CD4-positive, CD25-positive, alpha-beta regulatory T cell (primary cell): ENCODE results near the gene TNFRSF13B. TPM values are rescaled to one million over a fixed set of nuclear protein-coding genes. Genes with fewer than 3 reads are reported as not detected.
A peak's percentile ranks its signal among the peaks of the same experiment; 100 is the strongest.
"Not testable (repeated sequence)": the region's sequence is repeated elsewhere in the genome, so short reads cannot be mapped to it uniquely, and the experiment has no call there.

Source experiments
- ATAC-seq, 2 donors: fragments of 150-1000 bp; cut with Tn5 transposase; one replicate each; pipeline ENCODE4 v1.10.0; 2021; ENCODE audit warnings: low read depth in 2 of 2, moderate number of reproducible peaks in 2 of 2, moderate library complexity in 1 of 2
- DNase-seq, 3 donors: peaks; one replicate each; pipeline versions ENCODE4 v3.0.0 to v3.0.0-alpha.2; 2012 to 2022; ENCODE audit warnings: mixed read lengths in 1 of 3
- H3K27ac ChIP-seq: one replicate; pipeline ENCODE4 v1.7.0; 2013; ENCODE audit warnings: mild to moderate bottlenecking, low read length; ENCODE audit not compliant: insufficient read depth, poor library complexity, severe bottlenecking
- H3K27me3 ChIP-seq: one replicate; pipeline ENCODE4 v1.7.0; 2013; ENCODE audit warnings: low read length; ENCODE audit not compliant: control insufficient read depth, insufficient read depth
- H3K36me3 ChIP-seq: one replicate; pipeline ENCODE4 v1.7.0; 2013; ENCODE audit warnings: mild to moderate bottlenecking, low read length, moderate library complexity; ENCODE audit not compliant: control insufficient read depth, insufficient read depth
- H3K4me1 ChIP-seq: 2 replicates; pipeline ENCODE4 v1.7.0; 2013; ENCODE audit warnings: mild to moderate bottlenecking, low read length; ENCODE audit not compliant: insufficient read depth, control insufficient read depth, poor library complexity, severe bottlenecking
- H3K4me3 ChIP-seq: one replicate; pipeline ENCODE4 v1.7.0; 2013; ENCODE audit warnings: low read depth, mild to moderate bottlenecking, low read length, moderate library complexity
- H3K9me3 ChIP-seq, 2 experiments: 1 replicate in 1 of 2; 2 replicates in 1 of 2; pipeline ENCODE4 v1.7.0; 2013; ENCODE audit warnings: low read length in 2 of 2, mild to moderate bottlenecking in 1 of 2, moderate library complexity in 1 of 2; ENCODE audit not compliant: control insufficient read depth in 2 of 2
- H3K27ac Mint-ChIP-seq, 3 donors: one replicate each; pipeline ENCODE4 v1.8.0; 2020 to 2022; ENCODE audit warnings: mild to moderate bottlenecking in 3 of 3, mixed read lengths in 3 of 3, moderate library complexity in 2 of 3
- H3K27me3 Mint-ChIP-seq: one replicate; pipeline ENCODE4 v1.8.0; 2022; ENCODE audit warnings: mild to moderate bottlenecking, mixed read lengths
- H3K36me3 Mint-ChIP-seq: one replicate; pipeline ENCODE4 v1.8.0; 2020; ENCODE audit warnings: mixed read lengths
- H3K4me1 Mint-ChIP-seq, 4 donors: one replicate each; pipeline ENCODE4 v1.8.0; 2020 to 2022; ENCODE audit warnings: mixed read lengths in 4 of 4, mild to moderate bottlenecking in 1 of 4
- H3K4me3 Mint-ChIP-seq, 4 donors: one replicate each; pipeline ENCODE4 v1.8.0; 2020 to 2022; ENCODE audit warnings: mild to moderate bottlenecking in 4 of 4, mixed read lengths in 4 of 4, moderate library complexity in 3 of 4
- H3K9me3 Mint-ChIP-seq, 7 donors: one replicate each; pipeline ENCODE4 v1.8.0; 2020 to 2022; ENCODE audit warnings: mixed read lengths in 7 of 7, mild to moderate bottlenecking in 3 of 7, moderate library complexity in 2 of 7
- polyA plus RNA-seq, 4 donors: library from polyadenylated mRNA; unstranded; fragments of 300-500 nt; fragmentation: Illumina TruSeq; gene quantifications; one replicate each; pipeline ENCODE4 v1.2.3, GENCODE V29; 2021
- total RNA-seq: library from RNA; stranded (reverse); gene quantifications from one replicate; pipeline ENCODE4 v1.2.3, GENCODE V29; 2022

The TNFRSF13B gene
- total and polyA plus RNA-seq, 5 donors from 2014 or later, result 0.73 to 4.8 (median 3.1) TPM

DNA sequence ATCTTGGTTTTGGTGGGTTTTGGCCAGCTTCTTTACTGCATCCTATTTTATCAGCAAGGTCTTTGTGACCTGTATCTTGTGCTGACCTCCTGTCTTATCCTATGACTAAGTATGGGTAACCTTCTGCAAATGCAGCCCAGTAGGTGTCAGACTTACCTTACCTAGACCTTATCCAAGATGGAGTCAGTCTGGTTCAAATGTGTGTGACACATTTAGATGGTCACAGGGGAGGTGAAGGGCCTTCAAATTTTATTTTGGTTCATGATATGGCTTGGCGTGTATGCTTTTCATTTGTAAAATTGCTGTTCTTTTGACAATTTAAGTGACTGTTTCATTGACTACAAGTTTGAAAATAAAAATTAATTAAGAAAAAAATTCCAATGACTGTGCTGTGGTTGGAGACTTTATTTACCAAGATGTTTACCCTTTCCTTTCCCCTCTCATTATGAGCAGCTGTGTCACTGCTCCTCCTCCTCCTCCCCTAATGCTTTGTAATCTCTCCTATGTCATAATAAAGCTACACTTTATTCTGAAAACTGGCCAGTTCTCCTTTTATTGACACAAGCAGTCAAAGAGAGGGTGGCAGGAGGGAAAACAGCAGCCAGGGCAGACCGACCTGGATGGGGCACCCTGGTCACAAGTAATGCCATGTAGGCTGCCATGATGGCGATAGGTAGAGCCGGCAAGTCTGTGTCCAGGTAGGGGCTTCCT is 49.4 kb downstream of the TNFRSF13B start:
- peak in 1 of 2 donors; percentile 48 for ATAC-seq
- no peaks in the 10 kb centered on the region for H3K4me1 Mint-ChIP-seq
- H3K27me3 Mint-ChIP-seq, result no peaks in the 10 kb centered on the region
- no peak overlapping the region for H3K4me3 ChIP-seq
- peak in 2 of 3 donors; percentile 22 to 52 for DNase-seq
- H3K9me3 ChIP-seq, result no peaks in the 10 kb centered on the region
- no peaks in the 10 kb centered on the region for H3K36me3 ChIP-seq
- H3K4me1 ChIP-seq, result no peaks in the 10 kb centered on the region
- H3K27ac Mint-ChIP-seq, result peak overlapping the region in 1 of 3 donors; percentile 19
- no peak overlapping the region for H3K27ac ChIP-seq
- H3K4me3 Mint-ChIP-seq, result no peak overlapping the region
- no peaks in the 10 kb centered on the region for H3K36me3 Mint-ChIP-seq
- no peaks in the 10 kb centered on the region for H3K27me3 ChIP-seq
- peaks cover 0 to 1% (median 0%) of the 10 kb centered on the region in 7 donors for H3K9me3 Mint-ChIP-seq

DNA sequence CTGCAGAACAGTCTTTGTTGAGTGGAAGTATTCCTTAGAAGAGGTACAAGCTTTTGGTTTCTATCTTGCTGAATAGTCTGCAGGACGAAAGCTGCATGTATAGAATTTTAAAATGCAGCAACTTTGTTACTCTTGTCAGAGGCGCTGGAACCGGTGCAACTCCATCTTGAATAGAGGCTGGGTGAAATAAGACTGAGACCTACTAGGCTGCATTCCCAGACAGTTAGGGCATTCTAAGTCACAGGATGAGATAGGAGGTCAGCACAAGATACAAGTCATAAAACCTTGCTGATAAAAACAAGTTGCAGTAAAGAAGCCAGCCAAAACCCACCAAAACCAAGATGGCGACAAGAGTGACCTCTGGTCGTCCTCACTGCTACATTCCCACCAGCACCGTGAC is 50.5 kb downstream of the TNFRSF13B start:
- H3K27ac ChIP-seq, H3K27me3 Mint-ChIP-seq, H3K36me3 Mint-ChIP-seq, H3K4me1 ChIP-seq, H3K9me3 ChIP-seq, H3K27ac Mint-ChIP-seq, H3K4me3 Mint-ChIP-seq, H3K27me3 ChIP-seq, ATAC-seq, H3K36me3 ChIP-seq, H3K4me3 ChIP-seq, DNase-seq, H3K9me3 Mint-ChIP-seq, H3K4me1 Mint-ChIP-seq: not testable (repeated sequence)

DNA sequence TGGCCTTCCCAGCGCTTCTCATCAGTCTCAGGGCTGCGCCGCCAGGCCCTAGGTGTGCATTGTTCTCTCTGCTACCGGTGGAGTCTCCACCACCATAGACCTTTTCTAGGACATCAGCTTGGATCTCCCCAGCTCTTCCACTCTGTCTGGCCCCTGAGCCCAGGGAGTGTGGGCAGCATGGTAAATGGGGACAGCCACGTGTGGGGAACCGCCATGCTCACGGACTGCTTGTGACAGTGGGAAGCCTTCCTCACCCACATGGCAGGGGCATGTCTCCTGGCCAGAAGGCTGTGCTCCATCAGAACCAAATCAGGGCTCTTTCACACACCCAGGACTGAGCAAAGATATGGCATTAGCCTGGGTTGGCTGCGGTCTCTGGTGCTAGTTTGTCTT is 51.3 kb downstream of the TNFRSF13B start:
- H3K9me3 Mint-ChIP-seq, result peaks cover 0 to 1% (median 0%) of the 10 kb centered on the region in 7 donors
- H3K4me3 Mint-ChIP-seq, result no peak overlapping the region
- no peaks in the 10 kb centered on the region for H3K4me1 ChIP-seq
- no peak overlapping the region for H3K27ac Mint-ChIP-seq
- no peaks in the 10 kb centered on the region for H3K27me3 Mint-ChIP-seq
- no peak for DNase-seq
- H3K4me1 Mint-ChIP-seq, result no peaks in the 10 kb centered on the region
- H3K27me3 ChIP-seq, result no peaks in the 10 kb centered on the region
- H3K36me3 Mint-ChIP-seq, result no peaks in the 10 kb centered on the region
- no peaks in the 10 kb centered on the region for H3K36me3 ChIP-seq
- no peaks in the 10 kb centered on the region for H3K9me3 ChIP-seq
- no peak for ATAC-seq
- H3K4me3 ChIP-seq, result no peak overlapping the region
- no peak overlapping the region for H3K27ac ChIP-seq

DNA sequence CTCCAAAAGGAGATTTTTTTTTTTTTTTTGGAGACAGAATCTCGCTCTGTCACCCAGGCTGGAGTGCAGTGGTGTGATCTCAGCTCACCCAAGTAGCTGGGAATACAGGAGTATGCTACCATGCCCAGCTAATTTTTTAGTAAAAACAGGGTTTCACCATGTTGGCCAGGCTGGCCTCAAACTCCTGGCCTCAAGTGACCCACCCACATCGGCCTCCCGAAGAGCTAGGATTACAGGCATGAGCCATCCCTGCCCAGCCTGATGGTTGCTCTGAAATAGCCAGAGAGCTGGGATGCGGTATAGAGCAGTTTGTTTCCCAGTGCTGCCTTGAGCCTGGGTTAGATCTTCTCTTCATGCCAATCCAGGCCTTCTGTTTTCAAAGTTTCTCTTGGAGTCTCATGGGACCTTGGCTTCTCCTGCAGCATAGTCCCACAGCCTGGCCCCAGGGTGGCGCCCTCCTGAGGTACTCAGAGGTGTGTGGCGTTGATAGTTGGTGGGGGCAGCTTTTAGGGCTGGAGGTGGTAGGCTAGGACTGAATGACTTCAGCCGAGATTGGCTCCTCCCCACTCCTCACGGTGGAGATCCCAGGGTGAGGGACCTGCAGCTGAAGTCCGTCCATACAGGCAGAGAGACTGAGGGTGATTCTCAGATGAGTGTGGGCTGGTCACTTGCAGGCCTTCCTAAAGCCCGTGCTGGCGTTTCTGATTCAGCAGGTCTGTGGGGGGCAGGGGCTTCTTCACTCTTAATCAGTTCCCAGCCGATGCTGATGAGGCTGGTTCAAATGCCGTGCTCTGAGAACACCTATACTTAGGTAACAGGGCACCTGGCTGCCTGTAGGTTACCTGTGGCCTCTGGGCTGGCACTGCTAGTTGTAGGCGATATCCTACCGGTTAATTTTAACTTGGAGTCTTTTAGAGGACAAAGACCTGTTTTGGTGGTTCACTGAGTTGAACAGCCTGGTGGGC is 52.0 kb downstream of the TNFRSF13B start:
- H3K27me3 Mint-ChIP-seq, result no peaks in the 10 kb centered on the region
- ATAC-seq, result no peak
- no peak overlapping the region for H3K27ac Mint-ChIP-seq
- H3K36me3 ChIP-seq, result no peaks in the 10 kb centered on the region
- no peaks in the 10 kb centered on the region for H3K36me3 Mint-ChIP-seq
- no peaks in the 10 kb centered on the region for H3K9me3 ChIP-seq
- H3K4me1 ChIP-seq, result no peaks in the 10 kb centered on the region
- no peaks in the 10 kb centered on the region for H3K4me1 Mint-ChIP-seq
- H3K4me3 Mint-ChIP-seq, result no peak overlapping the region
- H3K27ac ChIP-seq, result no peak overlapping the region
- no peaks in the 10 kb centered on the region for H3K27me3 ChIP-seq
- no peak for DNase-seq
- no peaks in the 10 kb centered on the region for H3K9me3 Mint-ChIP-seq
- H3K4me3 ChIP-seq, result no peak overlapping the region

DNA sequence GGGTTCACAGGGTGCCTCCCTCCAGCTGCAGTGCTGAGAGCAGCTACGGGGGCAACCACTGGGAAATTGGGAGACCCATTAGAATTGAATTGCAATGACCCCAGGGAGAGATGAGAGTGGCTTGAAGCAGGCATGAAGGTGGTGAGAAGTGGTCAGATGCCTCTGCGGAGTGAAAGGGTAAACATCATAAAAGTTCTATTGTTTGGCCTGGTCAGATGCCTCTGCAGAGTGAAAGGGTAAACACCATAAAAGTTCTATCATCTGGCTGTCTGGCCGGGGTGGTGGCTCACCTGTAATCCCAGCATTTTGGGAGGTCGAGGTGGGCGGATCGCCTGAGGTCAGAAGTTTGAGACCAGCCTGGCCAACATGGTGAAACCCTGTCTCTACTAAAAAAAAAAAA is 53.5 kb downstream of the TNFRSF13B start:
- no peak for DNase-seq
- no peak overlapping the region for H3K4me3 Mint-ChIP-seq
- no peaks in the 10 kb centered on the region for H3K36me3 Mint-ChIP-seq
- no peaks in the 10 kb centered on the region for H3K9me3 ChIP-seq
- H3K4me1 ChIP-seq, result no peaks in the 10 kb centered on the region
- no peaks in the 10 kb centered on the region for H3K27me3 ChIP-seq
- no peak overlapping the region for H3K4me3 ChIP-seq
- ATAC-seq, result no peak
- H3K4me1 Mint-ChIP-seq, result no peaks in the 10 kb centered on the region
- no peak overlapping the region for H3K27ac ChIP-seq
- no peak overlapping the region for H3K27ac Mint-ChIP-seq
- no peaks in the 10 kb centered on the region for H3K9me3 Mint-ChIP-seq
- peaks cover 5% of the 10 kb centered on the region for H3K27me3 Mint-ChIP-seq
- no peaks in the 10 kb centered on the region for H3K36me3 ChIP-seq

DNA sequence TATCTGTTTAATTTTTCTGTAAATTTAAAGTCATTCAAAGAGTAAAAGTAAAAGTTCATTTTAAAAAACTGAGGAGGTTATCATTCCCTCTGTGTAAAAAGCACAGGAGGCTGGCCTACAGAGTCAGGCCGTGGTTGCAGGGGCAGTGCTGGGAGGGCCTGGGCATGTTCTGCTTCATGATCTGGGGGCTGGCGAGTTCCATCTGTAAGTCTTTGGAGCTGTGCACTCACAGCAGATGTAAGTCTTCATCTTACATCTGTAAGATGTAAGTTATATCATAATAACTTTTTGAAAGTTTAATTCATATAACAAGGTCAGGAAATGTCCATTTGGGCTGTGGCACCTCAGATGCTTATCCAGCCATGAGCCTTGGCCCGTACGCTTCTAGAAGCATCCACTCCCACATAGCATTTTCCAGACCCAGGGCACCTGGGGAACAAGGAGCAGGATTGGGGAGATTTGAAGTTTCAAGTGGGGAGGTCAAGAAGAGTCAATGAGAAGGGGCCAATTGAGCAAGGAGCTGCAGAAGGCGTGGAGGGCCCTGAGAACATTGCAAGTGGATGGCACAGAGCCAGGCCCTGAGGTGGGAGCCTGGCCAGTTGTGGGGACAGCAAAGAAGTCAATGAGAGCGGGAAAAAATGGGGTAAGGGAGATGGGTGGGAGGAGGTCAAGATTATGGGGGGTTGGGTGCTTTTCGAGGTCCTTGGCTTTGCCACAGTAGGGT is 54.1 kb downstream of the TNFRSF13B start:
- Mint-ChIP-seq H3K36me3 (no peaks in the 10 kb centered on the region), H3K27ac (no peak overlapping the region), H3K4me3 (no peak overlapping the region), H3K27me3 (peaks cover 5% of the 10 kb centered on the region), H3K9me3 (no peaks in the 10 kb centered on the region), H3K4me1 (no peaks in the 10 kb centered on the region)
- Histone ChIP-seq H3K4me3 (no peak overlapping the region), H3K27me3 (no peaks in the 10 kb centered on the region), H3K4me1 (no peaks in the 10 kb centered on the region), H3K27ac (no peak overlapping the region), H3K9me3 (no peaks in the 10 kb centered on the region), H3K36me3 (no peaks in the 10 kb centered on the region)
- DNase-seq (no peak), ATAC-seq (no peak)

DNA sequence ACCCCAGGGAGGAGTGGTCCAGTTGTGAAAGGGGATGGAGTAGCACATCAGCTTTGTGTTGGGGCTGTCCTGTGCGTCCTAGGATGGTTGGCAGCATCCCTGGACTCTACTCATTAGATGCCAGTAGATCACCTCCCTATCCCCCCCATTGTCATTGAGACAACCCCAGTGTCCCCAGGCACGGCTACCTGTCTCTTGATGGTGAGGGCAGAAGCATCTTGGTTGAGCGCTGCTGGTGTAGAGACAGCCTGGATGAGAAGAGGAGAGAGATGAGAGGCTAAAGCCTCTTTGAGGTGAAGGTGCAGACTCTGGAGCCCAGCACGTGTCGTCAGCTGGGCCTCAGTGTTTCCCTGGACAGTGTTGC is 55.4 kb downstream of the TNFRSF13B start:
- Histone ChIP-seq H3K4me1 (no peaks in the 10 kb centered on the region), H3K27me3 (no peaks in the 10 kb centered on the region), H3K36me3 (no peaks in the 10 kb centered on the region), H3K27ac (no peak overlapping the region), H3K4me3 (no peak overlapping the region), H3K9me3 (no peaks in the 10 kb centered on the region)
- no peak for ATAC-seq
- H3K27me3 Mint-ChIP-seq, result peaks cover 6% of the 10 kb centered on the region
- H3K27ac Mint-ChIP-seq, result no peak overlapping the region
- no peaks in the 10 kb centered on the region for H3K36me3 Mint-ChIP-seq
- no peak overlapping the region for H3K4me3 Mint-ChIP-seq
- no peaks in the 10 kb centered on the region for H3K9me3 Mint-ChIP-seq
- H3K4me1 Mint-ChIP-seq, result peaks cover 0 to 8% (median under 1%) of the 10 kb centered on the region in 4 donors
- no peak for DNase-seq
